Gastrocnemius medialis (tissue), 4 donors: Measurements from ENCODE around the gene PHKG2.

Source experiments
- POLR2A ChIP-seq, 2 donors: fragments of 450-650 bp; IDR thresholded peaks; one replicate each; pipeline ENCODE4 v1.6.1; 2017; ENCODE audit warnings: antibody characterized with exemption in 2 of 2, mild to moderate bottlenecking in 2 of 2, moderate library complexity in 2 of 2
- TF ChIP-seq, protein P1 (sequence below), 5 experiments: fragments of 450-650 bp in 3 of 5; fragments of 200-600 bp in 2 of 5; sonication (generic) in 2 of 5; IDR thresholded peaks in 4 of 5; conservative IDR thresholded peaks in 1 of 5; 1 replicate in 4 of 5; 2 replicates in 1 of 5; pipeline ENCODE4 v1.5.1; 2016 to 2019; ENCODE audit warnings: antibody characterized with exemption in 5 of 5, mild to moderate bottlenecking in 3 of 5, moderate library complexity in 3 of 5

DNA sequence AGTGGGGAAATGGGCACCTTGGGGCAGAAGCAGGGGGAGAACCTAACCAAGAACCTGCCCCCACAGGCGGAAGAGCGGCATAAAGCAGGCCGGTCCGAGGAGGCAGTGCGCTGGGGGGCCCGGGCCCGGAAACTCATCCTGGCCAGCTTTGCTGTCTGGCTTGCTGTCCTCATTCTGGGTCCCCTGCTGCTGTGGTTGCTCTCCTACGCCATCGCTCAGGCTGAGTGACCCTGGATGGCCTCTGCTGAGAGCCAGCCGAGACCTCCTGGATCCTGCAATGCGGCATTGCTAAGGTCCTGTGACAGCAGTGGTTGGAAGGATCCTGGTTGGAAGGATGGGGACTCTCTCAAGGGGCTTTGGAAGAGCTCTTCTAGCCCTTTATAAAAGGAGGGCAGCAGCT, 4.5 kb upstream of the PHKG2 start:
- TF ChIP-seq, protein P1, sequence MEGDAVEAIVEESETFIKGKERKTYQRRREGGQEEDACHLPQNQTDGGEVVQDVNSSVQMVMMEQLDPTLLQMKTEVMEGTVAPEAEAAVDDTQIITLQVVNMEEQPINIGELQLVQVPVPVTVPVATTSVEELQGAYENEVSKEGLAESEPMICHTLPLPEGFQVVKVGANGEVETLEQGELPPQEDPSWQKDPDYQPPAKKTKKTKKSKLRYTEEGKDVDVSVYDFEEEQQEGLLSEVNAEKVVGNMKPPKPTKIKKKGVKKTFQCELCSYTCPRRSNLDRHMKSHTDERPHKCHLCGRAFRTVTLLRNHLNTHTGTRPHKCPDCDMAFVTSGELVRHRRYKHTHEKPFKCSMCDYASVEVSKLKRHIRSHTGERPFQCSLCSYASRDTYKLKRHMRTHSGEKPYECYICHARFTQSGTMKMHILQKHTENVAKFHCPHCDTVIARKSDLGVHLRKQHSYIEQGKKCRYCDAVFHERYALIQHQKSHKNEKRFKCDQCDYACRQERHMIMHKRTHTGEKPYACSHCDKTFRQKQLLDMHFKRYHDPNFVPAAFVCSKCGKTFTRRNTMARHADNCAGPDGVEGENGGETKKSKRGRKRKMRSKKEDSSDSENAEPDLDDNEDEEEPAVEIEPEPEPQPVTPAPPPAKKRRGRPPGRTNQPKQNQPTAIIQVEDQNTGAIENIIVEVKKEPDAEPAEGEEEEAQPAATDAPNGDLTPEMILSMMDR (IDR thresholded peaks at IDR 0.05 in 4 of 5, conservative IDR thresholded peaks at IDR 0.05 in 1 of 5) = no peak
- no peak for TF ChIP-seq POLR2A (IDR thresholded peaks at IDR 0.05)
